T-cell (primary cell): ENCODE measurements around the gene NCAPG2. TPM values are rescaled to one million over a fixed set of nuclear protein-coding genes. Genes with fewer than 3 reads are reported as not detected.

Experiments
- ATAC-seq, 4 experiments: fragments of 200-7000 bp in 3 of 4; fragments of 150-1000 bp in 1 of 4; cut with Tn5 transposase; replicated peaks in 1 of 4; 1 replicate in 3 of 4; 2 replicates in 1 of 4; pipeline ENCODE4 v1.10.0; 2021; ENCODE audit warnings: moderate library complexity in 3 of 4, mild to moderate bottlenecking in 2 of 4, moderate number of reproducible peaks in 1 of 4
- CTCF ChIA-PET, 2 donors: fragments of 300-600 bp; sonication (Branson Sonifier 250); formaldehyde crosslinking; loops; one replicate each; lab custom pipeline; 2022; ENCODE audit warnings: antibody characterized with exemption in 2 of 2; lab: Charles Lee
- POLR2A ChIA-PET, 2 donors: fragments of 300-600 bp; sonication (Branson Sonifier 250); formaldehyde crosslinking; loops; one replicate each; lab custom pipeline; 2022; ENCODE audit warnings: antibody characterized with exemption in 2 of 2; lab: Charles Lee
- DNase-seq, 35 experiments: peaks; one replicate each; pipeline versions ENCODE4 v3.0.0 to v3.0.0-alpha.2; 2013 to 2023
- H3K27ac ChIP-seq: one replicate; pipeline ENCODE4 v1.5.1; 2013; ENCODE audit warnings: low read length
- H3K27me3 ChIP-seq, 2 experiments: replicated peaks in 1 of 2; 1 replicate in 1 of 2; 2 replicates in 1 of 2; pipeline versions ENCODE4 v1.6.1 to v1.7.0; 2013; ENCODE audit warnings: low read length in 1 of 2, mixed read lengths in 1 of 2; ENCODE audit not compliant: control insufficient read depth in 2 of 2, insufficient read depth in 2 of 2; ENCODE audit errors: extremely low read depth in 1 of 2
- H3K36me3 ChIP-seq, 2 donors: 1 replicate in 1 of 2; 2 replicates in 1 of 2; pipeline versions ENCODE4 v1.6.1 to v1.7.0; 2013; ENCODE audit warnings: low read length in 1 of 2; ENCODE audit not compliant: control insufficient read depth in 2 of 2, insufficient read depth in 1 of 2; ENCODE audit errors: extremely low read depth in 1 of 2
- H3K4me1 ChIP-seq, 2 experiments: 1 replicate in 1 of 2; 2 replicates in 1 of 2; pipeline versions ENCODE4 v1.6.1 to v1.7.0; 2013; ENCODE audit warnings: low read length in 2 of 2, mixed read lengths in 1 of 2; ENCODE audit not compliant: insufficient read depth in 2 of 2, control insufficient read depth in 1 of 2; ENCODE audit errors: extremely low read depth in 1 of 2
- H3K4me3 ChIP-seq, 2 donors: 1 replicate in 1 of 2; 2 replicates in 1 of 2; pipeline versions ENCODE4 v1.5.1 to v1.7.0; 2013; ENCODE audit warnings: mild to moderate bottlenecking in 2 of 2, low read length in 1 of 2, moderate library complexity in 1 of 2; ENCODE audit not compliant: control insufficient read depth in 1 of 2; ENCODE audit errors: extremely low read depth in 1 of 2
- H3K9me3 ChIP-seq: 2 replicates; pipeline ENCODE4 v1.7.0; 2013
- H3K27ac Mint-ChIP-seq, 2 donors: one replicate each; pipeline ENCODE4 v1.8.0; 2020 to 2021; ENCODE audit warnings: mild to moderate bottlenecking in 2 of 2, mixed read lengths in 2 of 2
- H3K27me3 Mint-ChIP-seq, 2 donors: one replicate each; pipeline ENCODE4 v1.8.0; 2021 to 2022; ENCODE audit warnings: mixed read lengths in 2 of 2
- H3K36me3 Mint-ChIP-seq: one replicate; pipeline ENCODE4 v1.8.0; 2021; ENCODE audit warnings: mixed read lengths
- H3K4me1 Mint-ChIP-seq, 3 donors: one replicate each; pipeline ENCODE4 v1.8.0; 2020 to 2022; ENCODE audit warnings: mixed read lengths in 3 of 3, mild to moderate bottlenecking in 1 of 3
- H3K4me3 Mint-ChIP-seq, 3 donors: one replicate each; pipeline ENCODE4 v1.8.0; 2020 to 2022; ENCODE audit warnings: mild to moderate bottlenecking in 3 of 3, mixed read lengths in 3 of 3, moderate library complexity in 3 of 3
- H3K9me3 Mint-ChIP-seq, 3 donors: one replicate each; pipeline ENCODE4 v1.8.0; 2020 to 2022; ENCODE audit warnings: mixed read lengths in 3 of 3
- WGBS: methylation state at CpG from one replicate; pipeline ENCODE4 v1.1.5; 2013; ENCODE audit warnings: missing lambda C conversion rate; ENCODE audit not compliant: insufficient coverage; 5-methylcytosine and 5-hydroxymethylcytosine counted together
- total RNA-seq, 35 experiments: library from RNA in 6 of 35; stranded (reverse) in 6 of 35; fragments of 120-200 nt in 1 of 35; gene quantifications; one replicate each; pipeline versions ENCODE4 v1.2.1 to v1.2.4 and lab custom pipeline; 2013 to 2026

The NCAPG2 gene
- total RNA-seq, 5 donors from 2014 or later (not counting 1 experiment from before 2014, with no cell fraction given): 6.2 to 14.7 (median 11.9) TPM

DNA sequence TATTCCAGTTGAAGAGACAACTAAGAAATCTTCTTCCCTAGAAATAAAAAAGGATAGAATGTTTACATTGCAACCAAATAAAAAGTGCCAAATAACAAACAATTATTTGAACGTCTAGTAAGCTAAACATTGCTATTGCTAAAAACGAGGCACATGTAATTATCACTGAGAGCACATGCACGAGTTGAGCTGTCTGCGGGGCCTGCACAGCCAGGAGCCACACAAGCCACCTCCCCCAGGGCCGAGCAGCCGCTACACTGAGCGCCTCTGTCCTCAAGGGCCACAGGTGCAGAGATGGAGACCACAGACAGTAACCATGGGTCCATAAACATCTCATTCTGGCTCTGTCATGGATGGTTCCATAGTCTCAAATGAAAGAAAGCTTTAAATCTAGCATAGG is 17.2 kb downstream of the NCAPG2 start:
- Mint-ChIP-seq H3K9me3 (no peaks in the 10 kb centered on the region), H3K36me3 (peaks cover 30% of the 10 kb centered on the region), H3K27me3 (no peaks in the 10 kb centered on the region), H3K27ac (no peak overlapping the region), H3K4me1 (no peaks in the 10 kb centered on the region), H3K4me3 (no peak overlapping the region)
- peaks cover 4 to 8% of the 10 kb centered on the region in 2 donors for H3K36me3 ChIP-seq
- no peaks in the 10 kb centered on the region for H3K4me1 ChIP-seq
- no peaks in the 10 kb centered on the region for H3K9me3 ChIP-seq
- no peak overlapping the region for H3K4me3 ChIP-seq
- 98% methylated on average over 6 of the region's 7 CpGs for WGBS
- no peak for ATAC-seq
- no peak overlapping the region for H3K27ac ChIP-seq
- H3K27me3 ChIP-seq: no peaks in the 10 kb centered on the region
- DNase-seq: no peak
- POLR2A ChIA-PET: no interaction called here
- CTCF ChIA-PET: no interaction called here

- WGBS: no CpG with 5 or more reads among the region's 4 CpGs
- peaks cover 4 to 8% of the 10 kb centered on the region in 2 donors for H3K36me3 ChIP-seq
- Mint-ChIP-seq H3K27ac (no peak overlapping the region), H3K9me3 (no peaks in the 10 kb centered on the region), H3K36me3 (peaks cover 28% of the 10 kb centered on the region), H3K4me3 (no peak overlapping the region), H3K4me1 (no peaks in the 10 kb centered on the region), H3K27me3 (no peaks in the 10 kb centered on the region)
- no peaks in the 10 kb centered on the region for H3K4me1 ChIP-seq
- DNase-seq: no peak
- H3K9me3 ChIP-seq: no peaks in the 10 kb centered on the region
- H3K4me3 ChIP-seq: no peak overlapping the region
- no peak overlapping the region for H3K27ac ChIP-seq
- ChIA-PET POLR2A (no interaction called here), CTCF (no interaction called here)
- no peaks in the 10 kb centered on the region for H3K27me3 ChIP-seq
- ATAC-seq: no peak
Observed at GRCh38 chr7:158685693-158686092, 18.9 kb downstream of the NCAPG2 start.

DNA sequence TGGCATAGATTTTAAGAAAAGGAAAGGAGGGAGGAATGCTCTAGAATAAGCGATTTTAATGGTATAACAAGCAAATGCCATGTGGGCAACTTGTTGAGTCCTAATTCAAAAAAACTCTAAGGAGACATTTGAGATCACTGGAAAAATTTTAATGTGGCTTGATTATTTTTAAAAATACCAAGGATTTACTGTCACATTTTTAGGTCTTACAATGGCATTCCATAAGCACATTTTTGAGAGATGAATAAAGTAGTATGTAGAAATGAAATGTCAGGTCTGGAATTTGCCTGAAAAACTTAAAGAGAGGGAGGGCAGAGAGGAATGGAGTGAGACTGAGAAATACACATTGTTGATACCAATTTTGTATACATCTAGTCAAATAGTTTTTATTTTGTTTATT is 20.3 kb downstream of the NCAPG2 start:
- CTCF ChIA-PET: no interaction called here
- Histone ChIP-seq H3K9me3 (no peaks in the 10 kb centered on the region), H3K4me3 (no peak overlapping the region), H3K4me1 (peaks cover 0 to 3% of the 10 kb centered on the region in 2 experiments), H3K27ac (no peak overlapping the region), H3K36me3 (peaks cover 4 to 5% of the 10 kb centered on the region in 2 donors), H3K27me3 (no peaks in the 10 kb centered on the region)
- Mint-ChIP-seq H3K27ac (no peak overlapping the region), H3K27me3 (no peaks in the 10 kb centered on the region), H3K4me3 (no peak overlapping the region), H3K4me1 (peaks cover 6 to 10% (median 7%) of the 10 kb centered on the region in 3 donors), H3K36me3 (peaks cover 31% of the 10 kb centered on the region), H3K9me3 (no peaks in the 10 kb centered on the region)
- no CpG with 5 or more reads among the region's 1 CpG for WGBS
- POLR2A ChIA-PET: no interaction called here
- DNase-seq (no peak), ATAC-seq (no peak)

- CTCF ChIA-PET: no interaction called here
Observed at GRCh38 chr7:158683541-158683940, 21.1 kb downstream of the NCAPG2 start.

GRCh38 chr7:158682456-158682855 is 22.1 kb downstream of the NCAPG2 start:
- Mint-ChIP-seq H3K36me3 (peaks cover 20% of the 10 kb centered on the region), H3K27me3 (no peaks in the 10 kb centered on the region), H3K4me1 (peaks cover 6 to 10% (median 7%) of the 10 kb centered on the region in 3 donors), H3K27ac (no peak overlapping the region), H3K4me3 (no peak overlapping the region), H3K9me3 (no peaks in the 10 kb centered on the region)
- peaks cover 0 to 3% of the 10 kb centered on the region in 2 experiments for H3K4me1 ChIP-seq
- POLR2A ChIA-PET: no interaction called here
- no peaks in the 10 kb centered on the region for H3K9me3 ChIP-seq
- DNase-seq: no peak
- no peak overlapping the region for H3K4me3 ChIP-seq
- H3K36me3 ChIP-seq: peaks cover 0 to 3% of the 10 kb centered on the region in 2 donors
- ATAC-seq: no peak
- H3K27ac ChIP-seq: no peak overlapping the region
- CTCF ChIA-PET: no interaction called here
- H3K27me3 ChIP-seq: no peaks in the 10 kb centered on the region

More at GRCh38 chr7:158683541-158683940, 21.1 kb downstream of the NCAPG2 start:
- Histone ChIP-seq H3K4me3 (no peak overlapping the region), H3K27me3 (no peaks in the 10 kb centered on the region), H3K9me3 (no peaks in the 10 kb centered on the region), H3K27ac (no peak overlapping the region), H3K36me3 (peaks cover under 1 to 3% of the 10 kb centered on the region in 2 donors), H3K4me1 (peaks cover 0 to 3% of the 10 kb centered on the region in 2 experiments)
- ATAC-seq: no peak
- peaks cover 6 to 10% (median 7%) of the 10 kb centered on the region in 3 donors for H3K4me1 Mint-ChIP-seq
- H3K27ac Mint-ChIP-seq: no peak overlapping the region
- WGBS: no CpG with 5 or more reads among the region's 2 CpGs
- no peaks in the 10 kb centered on the region for H3K27me3 Mint-ChIP-seq
- POLR2A ChIA-PET: no interaction called here
- peaks cover 31% of the 10 kb centered on the region for H3K36me3 Mint-ChIP-seq
- H3K9me3 Mint-ChIP-seq: no peaks in the 10 kb centered on the region
- no peak for DNase-seq
- H3K4me3 Mint-ChIP-seq: no peak overlapping the region

DNA sequence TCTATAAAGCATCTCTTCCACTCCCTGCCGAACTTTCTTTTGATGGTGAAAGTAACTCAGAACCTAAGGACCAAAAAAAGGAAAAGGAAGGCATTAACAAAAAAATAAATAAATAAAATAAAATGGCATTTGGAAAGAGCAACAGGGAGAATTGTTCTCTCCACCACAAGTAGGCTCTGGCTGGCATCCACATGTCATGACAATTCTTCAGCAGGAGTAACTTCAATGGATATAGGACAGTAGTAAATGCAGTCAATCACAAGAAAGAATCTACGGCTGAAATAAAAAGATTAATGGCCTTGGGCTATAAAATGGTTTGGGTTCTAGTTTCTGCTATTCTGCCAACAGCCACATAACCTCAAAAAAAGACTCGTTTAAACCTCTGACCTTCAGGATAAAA is 23.9 kb downstream of the NCAPG2 start:
- H3K4me1 ChIP-seq: peaks cover 0 to 3% of the 10 kb centered on the region in 2 experiments
- ATAC-seq: no peak
- no peaks in the 10 kb centered on the region for H3K9me3 ChIP-seq
- DNase-seq: no peak
- H3K27ac Mint-ChIP-seq: no peak overlapping the region
- H3K4me1 Mint-ChIP-seq: peaks cover 6 to 14% (median 7%) of the 10 kb centered on the region in 3 donors
- H3K27ac ChIP-seq: no peak overlapping the region
- no peaks in the 10 kb centered on the region for H3K9me3 Mint-ChIP-seq
- no peaks in the 10 kb centered on the region for H3K36me3 ChIP-seq
- H3K4me3 Mint-ChIP-seq: no peak overlapping the region
- no peak overlapping the region for H3K4me3 ChIP-seq
- WGBS: no CpG with 5 or more reads among the region's 3 CpGs
- CTCF ChIA-PET: interaction anchor here in 1 of 2 donors (1.3 kb wide), 1 partner anchor 183 kb away, joined by 4 read pairs; no protein-coding TSS in a partner anchor
- peaks cover 13% of the 10 kb centered on the region for H3K36me3 Mint-ChIP-seq
- no peaks in the 10 kb centered on the region for H3K27me3 ChIP-seq
- POLR2A ChIA-PET: no interaction called here
- H3K27me3 Mint-ChIP-seq: no peaks in the 10 kb centered on the region

GRCh38 chr7:158676906-158677305 is 27.7 kb downstream of the NCAPG2 start:
- DNase-seq (no peak), ATAC-seq (no peak)
- Mint-ChIP-seq H3K4me1 (peaks cover 6 to 14% (median 7%) of the 10 kb centered on the region in 3 donors), H3K27me3 (no peaks in the 10 kb centered on the region), H3K4me3 (no peak overlapping the region), H3K9me3 (no peaks in the 10 kb centered on the region), H3K36me3 (peaks cover 19% of the 10 kb centered on the region), H3K27ac (no peak overlapping the region)
- no peaks in the 10 kb centered on the region for H3K9me3 ChIP-seq
- no peak overlapping the region for H3K27ac ChIP-seq
- WGBS: 89% methylated on average over 1 of the region's 3 CpGs
- ChIA-PET POLR2A (no interaction called here), CTCF (no interaction called here)
- no peaks in the 10 kb centered on the region for H3K36me3 ChIP-seq
- no peak overlapping the region for H3K4me3 ChIP-seq
- H3K4me1 ChIP-seq: peaks cover 0 to 3% of the 10 kb centered on the region in 2 experiments
- no peaks in the 10 kb centered on the region for H3K27me3 ChIP-seq
